Sigmoid colon (tissue), 7 donors: ENCODE results near the gene PIGZ. TPM values are rescaled to one million over a fixed set of nuclear protein-coding genes. Genes with fewer than 3 reads are reported as not detected.
"Not testable (repeated sequence)": the region's sequence is repeated elsewhere in the genome, so short reads cannot be mapped to it uniquely, and the experiment has no call there.

Source experiments
- DNase-seq: peaks from one replicate; pipeline ENCODE4 v3.0.0-alpha.2; 2019
- H3K27ac ChIP-seq, 4 donors: fragments of 200-600 bp; sonication (generic); one replicate each; pipeline ENCODE4 v1.5.1; 2016 to 2019; ENCODE audit warnings: mild to moderate bottlenecking in 1 of 4
- H3K27me3 ChIP-seq, 3 donors: fragments of 200-600 bp; sonication (generic); one replicate each; pipeline ENCODE4 v1.5.1; 2019; ENCODE audit warnings: mild to moderate bottlenecking in 1 of 3
- H3K36me3 ChIP-seq, 4 donors: fragments of 200-600 bp; sonication (generic); one replicate each; pipeline ENCODE4 v1.5.1; 2016 to 2019
- H3K4me1 ChIP-seq, 4 donors: fragments of 200-600 bp; sonication (generic); one replicate each; pipeline ENCODE4 v1.5.1; 2017 to 2019
- H3K4me3 ChIP-seq, 4 donors: fragments of 200-600 bp; sonication (generic); one replicate each; pipeline ENCODE4 v1.5.1; 2017 to 2019; ENCODE audit warnings: mild to moderate bottlenecking in 2 of 4, moderate library complexity in 1 of 4
- H3K9me3 ChIP-seq, 4 donors: fragments of 200-600 bp in 3 of 4; sonication (generic) in 3 of 4; one replicate each; pipeline versions ENCODE4 v1.5.1 to v1.6.1; 2013 to 2019
- CTCF ChIP-seq, 4 experiments: fragments of 450-650 bp in 3 of 4; fragments of 200-600 bp in 1 of 4; IDR thresholded peaks; one replicate each; pipeline ENCODE4 v1.5.1; 2016 to 2019; ENCODE audit warnings: antibody characterized with exemption in 4 of 4, mild to moderate bottlenecking in 3 of 4, moderate library complexity in 2 of 4
- EP300 ChIP-seq, 4 donors: sonication (generic); formaldehyde crosslinking; IDR thresholded peaks; one replicate each; pipeline ENCODE4 v1.6.1; 2017; ENCODE audit warnings: antibody characterized with exemption in 4 of 4
- POLR2A ChIP-seq, 2 donors: fragments of 450-650 bp; IDR thresholded peaks; one replicate each; pipeline ENCODE4 v1.6.1; 2016; ENCODE audit warnings: antibody characterized with exemption in 2 of 2, mild to moderate bottlenecking in 2 of 2, moderate library complexity in 2 of 2
- POLR2AphosphoS5 ChIP-seq, 4 donors: sonication (generic); formaldehyde crosslinking; IDR thresholded peaks; one replicate each; pipeline ENCODE4 v1.6.1; 2017; ENCODE audit warnings: antibody characterized with exemption in 4 of 4
- WGBS, 2 donors: extraction: QIAGEN DNeasy Blood & Tissue Kit; methylation state at CpG; one replicate each; pipeline ENCODE4 v1.1.7; 2013; 5-methylcytosine and 5-hydroxymethylcytosine counted together
- intact Hi-C: fragments of 100-400 bp; cut with DNase I; formaldehyde crosslinking; loops from one replicate; pipeline ENCODE4 v1.15.1; 2023
- polyA plus RNA-seq, 3 donors: library from polyadenylated mRNA; stranded (reverse); fragments of 200-250 nt; gene quantifications; one replicate each; pipeline ENCODE4 v1.2.3, GENCODE V29; 2013
- total RNA-seq, 4 donors: library from RNA; depleted of rRNA; stranded (reverse); fragments of >200 nt; gene quantifications; one replicate each; pipeline ENCODE4 v1.1.0, GENCODE V29; 2016
- donor health status: healthy with polysubstance abuse.
- donor health status: Bipolar disorder and iron deficiency.
- donor health status: healthy.

PIGZ gene
- total and polyA plus RNA-seq, 7 donors = 8.6 to 60.8 (median 23.4) TPM

- no peak overlapping the region for H3K27ac ChIP-seq
- H3K9me3 ChIP-seq = no peaks in the 10 kb centered on the region
- H3K4me3 ChIP-seq = no peak overlapping the region
- peaks cover 0 to 9% (median 6%) of the 10 kb centered on the region in 4 donors for H3K4me1 ChIP-seq
- DNase-seq = no peak
- WGBS, 2 donors = 47 to 63% methylated on average over 22 of the region's 22 CpGs
- intact Hi-C loops = loop anchor here (10.0 kb wide), 2 partner anchors 204 to 234 kb away; partner anchors contain the start of genes CEP19 and PIGX
- H3K36me3 ChIP-seq = peaks cover 0 to 10% (median 0%) of the 10 kb centered on the region in 4 donors
- no peak for TF ChIP-seq POLR2AphosphoS5 (IDR thresholded peaks at IDR 0.05)
- no peak for TF ChIP-seq EP300 (IDR thresholded peaks at IDR 0.05)
- TF ChIP-seq CTCF (IDR thresholded peaks at IDR 0.05) = no peak
- TF ChIP-seq POLR2A (IDR thresholded peaks at IDR 0.05) = no peak
- no peaks in the 10 kb centered on the region for H3K27me3 ChIP-seq
These were observed 20.0 kb downstream of the PIGZ start for GRCh38 chr3:196948442-196949284.

- intact Hi-C loops = loop anchor here (10.0 kb wide), 2 partner anchors 203 to 233 kb away; partner anchors contain the start of genes CEP19 and PIGX
- no peak overlapping the region for H3K4me3 ChIP-seq
- H3K27me3 ChIP-seq = no peaks in the 10 kb centered on the region
- peaks cover 0 to 16% (median 12%) of the 10 kb centered on the region in 4 donors for H3K4me1 ChIP-seq
- TF ChIP-seq EP300 (IDR thresholded peaks at IDR 0.05) (no peak), CTCF (IDR thresholded peaks at IDR 0.05) (no peak), POLR2AphosphoS5 (IDR thresholded peaks at IDR 0.05) (no peak), POLR2A (IDR thresholded peaks at IDR 0.05) (no peak)
- H3K9me3 ChIP-seq = no peaks in the 10 kb centered on the region
- WGBS, 2 donors = 83 to 93% methylated on average over 28 of the region's 28 CpGs
- H3K27ac ChIP-seq = no peak overlapping the region
- DNase-seq = no peak
- peaks cover 0 to 10% (median 0%) of the 10 kb centered on the region in 4 donors for H3K36me3 ChIP-seq
These were observed 20.7 kb downstream of the PIGZ start for GRCh38 chr3:196947860-196948441.

GRCh38 chr3:196947136-196947859 is 21.3 kb downstream of the PIGZ start:
- no peak for DNase-seq
- 87 to 90% methylated on average over 10 of the region's 10 CpGs for WGBS, 2 donors
- intact Hi-C loops = loop anchor here (10.0 kb wide), 2 partner anchors 202 to 232 kb away; partner anchors contain the start of genes CEP19 and PIGX
- no peak overlapping the region for H3K27ac ChIP-seq
- no peak overlapping the region for H3K4me3 ChIP-seq
- peaks cover 0 to 10% (median 0%) of the 10 kb centered on the region in 4 donors for H3K36me3 ChIP-seq
- H3K4me1 ChIP-seq = peaks cover 0 to 19% (median 12%) of the 10 kb centered on the region in 4 donors
- no peaks in the 10 kb centered on the region for H3K9me3 ChIP-seq
- H3K27me3 ChIP-seq = no peaks in the 10 kb centered on the region
- TF ChIP-seq POLR2A (IDR thresholded peaks at IDR 0.05) (no peak), POLR2AphosphoS5 (IDR thresholded peaks at IDR 0.05) (no peak), EP300 (IDR thresholded peaks at IDR 0.05) (no peak), CTCF (IDR thresholded peaks at IDR 0.05) (no peak)

GRCh38 chr3:196944037-196944790 is 24.4 kb downstream of the PIGZ start:
- H3K9me3 ChIP-seq = not testable (repeated sequence)
- intact Hi-C loops = loop anchor here (10.0 kb wide), 2 partner anchors 199 to 229 kb away; partner anchors contain the start of genes CEP19 and PIGX

More at GRCh38 chr3:196944037-196944790, 24.4 kb downstream of the PIGZ start:
- not testable (repeated sequence) for H3K4me3 ChIP-seq, DNase-seq, H3K36me3 ChIP-seq, H3K27ac ChIP-seq, H3K27me3 ChIP-seq
- WGBS, 2 donors = 61 to 72% methylated on average over 14 of the region's 14 CpGs
- peaks cover 0 to 37% (median 25%) of the 10 kb centered on the region in 4 donors for H3K4me1 ChIP-seq
